ENCODE results near the gene COL16A1.

GRCh38 chr1:31633117-31633516, 70.7 kb downstream of the COL16A1 start:
- TF ChIP-seq CTCF (IDR thresholded peaks at IDR 0.05) (no peak), POLR2A (IDR thresholded peaks at IDR 0.05) (no peak)

Data from lower leg skin (tissue), 3 donors.